Measurements from ENCODE around the gene SLC44A3. TPM values are rescaled to one million over a fixed set of nuclear protein-coding genes. Genes with fewer than 3 reads are reported as not detected.

The SLC44A3 gene
- total and polyA plus RNA-seq, 2 of the 8 experiments (the other 6 are each of a cell fraction or from before 2014, with no cell fraction given), result 4.2 to 5.0 TPM

- no peak for TF ChIP-seq USF2 (IDR thresholded peaks at IDR 0.05; ENCODE audit: low read length)
- TF ChIP-seq CHD2 (IDR thresholded peaks at IDR 0.05; ENCODE audit: low read length), result no peak
- TF ChIP-seq CREB1 (IDR thresholded peaks at IDR 0.05), result no peak
- no peak for TF ChIP-seq HDAC2 (IDR thresholded peaks at IDR 0.05; ENCODE audit: borderline replicate concordance in 1 of 2, low read depth in 2 of 2, low read length in 2 of 2)
These were observed 15.7 kb upstream of the SLC44A3 start (continued) for GRCh38 chr1:94804442-94804837.

Data from H1 (cell line).